OCI-LY3 (cell line): ENCODE data around the gene CROCC2.

Experiments used
- H2AFZ ChIP-seq: fragments of 200-600, 300-600 bp; shearing (Covaris generic); 2 replicates; pipeline ENCODE4 v1.6.0; 2014; ENCODE audit warnings: antibody characterized with exemption, low read depth, low read length
- H3K27ac ChIP-seq: fragments of 200-600, 300-600 bp; sonication (generic); 2 replicates; pipeline ENCODE4 v1.5.1; 2014; ENCODE audit warnings: mild to moderate bottlenecking, low read length, moderate library complexity, mixed read lengths
- H3K27me3 ChIP-seq: fragments of 200-600, 300-600 bp; sonication (generic); 2 replicates; pipeline ENCODE4 v1.6.1; 2014; ENCODE audit warnings: low read depth, low read length, mixed read lengths
- H3K36me3 ChIP-seq: fragments of 200-600, 300-600 bp; sonication (generic); replicated peaks from 2 replicates; pipeline ENCODE3; 2014; ENCODE audit warnings: low read depth, low read length, mixed read lengths
- H3K4me1 ChIP-seq: fragments of 300-600, 200-600 bp; sonication (generic); 2 replicates; pipeline ENCODE4 v1.6.1; 2014; ENCODE audit warnings: low read length, mixed read lengths
- H3K4me2 ChIP-seq: fragments of 200-600, 300-600 bp; sonication (generic); 2 replicates; pipeline ENCODE4 v1.6.1; 2014; ENCODE audit warnings: low read length, mixed read lengths
- H3K4me3 ChIP-seq: fragments of 300-600, 200-600 bp; sonication (generic); 2 replicates; pipeline ENCODE4 v1.5.1; 2014; ENCODE audit warnings: antibody characterized with exemption, mild to moderate bottlenecking, low read length, moderate library complexity
- H3K79me2 ChIP-seq: fragments of 300-600, 200-600 bp; shearing (Covaris generic); 2 replicates; pipeline ENCODE4 v1.6.1; 2014; ENCODE audit warnings: mild to moderate bottlenecking, low read length, mixed read lengths
- H3K9ac ChIP-seq: fragments of 300-600, 200-600 bp; shearing (Covaris generic); 2 replicates; pipeline ENCODE4 v1.6.0; 2014; ENCODE audit warnings: mild to moderate bottlenecking, low read length, moderate library complexity
- H3K9me3 ChIP-seq: fragments of 200-600, 300-600 bp; shearing (Covaris generic); 2 replicates; pipeline ENCODE4 v1.6.1; 2014; ENCODE audit warnings: low read length, mixed read lengths; ENCODE audit not compliant: insufficient read depth
- H4K20me1 ChIP-seq: fragments of 200-600, 300-600 bp; sonication (generic); 2 replicates; pipeline ENCODE4 v1.6.1; 2016; ENCODE audit warnings: low read length, mixed read lengths; ENCODE audit not compliant: insufficient read depth
- CTCF ChIP-seq: fragments of 200-600, 300-600 bp; sonication (generic); IDR thresholded peaks from 2 replicates; pipeline ENCODE4 v1.5.1; 2014; ENCODE audit warnings: antibody characterized with exemption, low read length, low read depth
- EZH2phosphoT487 ChIP-seq: fragments of 200-600 bp; shearing (Covaris generic); IDR thresholded peaks from 2 replicates; pipeline ENCODE4 v1.6.1; 2018; ENCODE audit warnings: antibody characterized with exemption, mixed run types, low read depth

Gene CROCC2

GRCh38 chr2:240895656-240896388 lies 10.3 kb upstream of the CROCC2 start, which contains the start of gene MAB21L4:
Gene MAB21L4, minus strand, starts transcription at chr2:240896156. Its CDS starts 159 bp downstream, at chr2:240895997.
- H4K20me1 ChIP-seq = no peaks in the 10 kb centered on the region
- H3K79me2 ChIP-seq = no peaks in the 10 kb centered on the region
- no peaks in the 10 kb centered on the region for H3K9me3 ChIP-seq
- no peaks in the 10 kb centered on the region for H3K27me3 ChIP-seq
- no peak within 1 kb of the TSS for H2AFZ ChIP-seq
- no peak within 1 kb of the TSS for H3K27ac ChIP-seq
- no peak within 1 kb of the TSS for H3K4me3 ChIP-seq
- TF ChIP-seq EZH2phosphoT487 (no peak), CTCF (no peak)
- H3K4me2 ChIP-seq = no peak within 1 kb of the TSS
- no peaks in the 10 kb centered on the region for H3K4me1 ChIP-seq
- H3K9ac ChIP-seq = no peak within 1 kb of the TSS
- H3K36me3 ChIP-seq = no peaks in the 10 kb centered on the region

GRCh38 chr2:240896394-240896793 lies 9.7 kb upstream of the CROCC2 start:
- no peaks in the 10 kb centered on the region for H3K79me2 ChIP-seq
- no peaks in the 10 kb centered on the region for H3K36me3 ChIP-seq
- no peak overlapping the region for H2AFZ ChIP-seq
- no peaks in the 10 kb centered on the region for H3K9me3 ChIP-seq
- H3K27me3 ChIP-seq = no peaks in the 10 kb centered on the region
- H3K4me2 ChIP-seq = no peak overlapping the region
- no peaks in the 10 kb centered on the region for H4K20me1 ChIP-seq
- TF ChIP-seq CTCF = no peak
- H3K4me3 ChIP-seq = no peak overlapping the region
- H3K4me1 ChIP-seq = no peaks in the 10 kb centered on the region
- H3K27ac ChIP-seq = no peak overlapping the region
- no peak overlapping the region for H3K9ac ChIP-seq

- no peak for TF ChIP-seq EZH2phosphoT487
- no peak for TF ChIP-seq CTCF
- Histone ChIP-seq H3K4me3 (no peak overlapping the region), H3K36me3 (no peaks in the 10 kb centered on the region), H3K4me2 (no peak overlapping the region), H3K27me3 (no peaks in the 10 kb centered on the region), H4K20me1 (no peaks in the 10 kb centered on the region), H3K9ac (no peak overlapping the region), H3K79me2 (no peaks in the 10 kb centered on the region), H3K27ac (no peak overlapping the region), H3K9me3 (no peaks in the 10 kb centered on the region), H3K4me1 (no peaks in the 10 kb centered on the region), H2AFZ (no peak overlapping the region)
Observed at GRCh38 chr2:240896871-240897692, 9.1 kb upstream of the CROCC2 start.

- no peak overlapping the region for H2AFZ ChIP-seq
- H3K36me3 ChIP-seq = no peaks in the 10 kb centered on the region
- no peaks in the 10 kb centered on the region for H3K4me1 ChIP-seq
- no peak overlapping the region for H3K9ac ChIP-seq
- no peaks in the 10 kb centered on the region for H3K27me3 ChIP-seq
- no peak overlapping the region for H3K4me2 ChIP-seq
- H3K27ac ChIP-seq = no peak overlapping the region
- no peaks in the 10 kb centered on the region for H3K9me3 ChIP-seq
- H4K20me1 ChIP-seq = no peaks in the 10 kb centered on the region
- no peaks in the 10 kb centered on the region for H3K79me2 ChIP-seq
- H3K4me3 ChIP-seq = no peak overlapping the region
- TF ChIP-seq EZH2phosphoT487 = no peak
- TF ChIP-seq CTCF = no peak
Observed at GRCh38 chr2:240898108-240898730, 7.9 kb upstream of the CROCC2 start.
